GM21717 (cell line): ENCODE data around the gene CASZ1.

ENCODE experiments used
- ATAC-seq: cut with Tn5 transposase; IDR thresholded peaks from one replicate; pipeline ENCODE4 v1.9.1; 2021; ENCODE audit warnings: mild to moderate bottlenecking, moderate library complexity; ENCODE audit not compliant: unreplicated experiment

CASZ1 gene

DNA sequence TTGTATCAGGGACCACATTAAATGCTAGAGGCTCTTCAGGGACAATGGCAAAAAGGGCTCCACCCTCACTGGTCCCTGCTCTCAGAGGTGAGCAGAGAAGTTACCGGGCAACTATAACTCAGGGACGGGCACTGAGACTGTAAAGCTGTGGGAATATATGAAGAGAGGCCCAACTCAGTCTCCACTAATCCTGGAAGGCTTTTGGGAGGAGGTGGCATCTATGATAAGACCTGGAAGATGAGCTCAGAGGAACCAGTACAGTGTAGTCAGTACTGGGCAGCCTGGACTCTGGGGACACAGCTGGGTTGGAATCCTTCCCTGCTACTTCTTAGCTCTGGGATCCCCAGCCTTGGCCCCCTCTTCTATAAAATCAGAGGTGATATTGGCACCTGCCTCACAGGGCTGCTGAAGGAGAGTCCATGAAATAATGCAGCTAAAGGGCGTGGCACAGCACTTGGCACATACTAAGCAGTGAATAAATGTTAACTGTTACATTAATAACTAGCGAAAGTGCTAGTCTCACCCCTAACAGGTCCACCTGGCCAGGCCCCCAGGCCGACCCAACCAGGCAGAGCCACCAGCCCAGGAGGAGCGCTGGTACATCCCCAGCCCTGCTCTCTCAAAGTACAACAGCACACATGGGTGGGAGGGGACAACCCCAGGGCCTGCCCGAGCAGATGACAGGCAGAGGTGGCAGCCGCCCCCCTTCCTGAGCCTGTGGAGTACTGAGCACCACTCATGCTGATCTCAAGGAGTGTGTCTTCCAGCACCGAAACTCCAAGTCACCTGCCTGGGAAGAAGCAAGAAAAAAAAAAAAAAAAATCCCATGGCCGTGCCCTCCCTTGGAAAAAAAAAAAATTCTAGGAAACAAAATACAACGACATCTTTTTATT, 62.7 kb downstream of the CASZ1 start:
- ATAC-seq, result peak; percentile 48

DNA sequence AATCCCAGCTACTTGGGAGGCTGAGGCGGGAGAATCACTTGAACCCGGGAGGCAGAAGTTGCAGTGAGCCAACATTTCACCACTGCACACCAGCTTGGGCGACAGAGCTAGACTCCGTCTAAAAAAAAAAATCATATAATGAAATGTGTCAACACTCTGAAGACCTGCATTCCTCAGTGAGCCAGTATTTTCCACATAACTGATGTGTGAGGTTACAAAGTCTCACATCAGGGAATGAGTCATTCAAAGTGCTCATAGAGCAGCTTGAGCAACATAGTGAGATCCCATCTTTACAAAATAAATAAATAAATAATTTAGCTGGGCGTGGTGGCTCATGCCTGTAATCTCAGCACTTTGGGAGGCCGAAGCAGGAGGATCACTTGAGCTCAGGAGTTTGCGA, 65.5 kb downstream of the CASZ1 start:
- no peak for ATAC-seq

DNA sequence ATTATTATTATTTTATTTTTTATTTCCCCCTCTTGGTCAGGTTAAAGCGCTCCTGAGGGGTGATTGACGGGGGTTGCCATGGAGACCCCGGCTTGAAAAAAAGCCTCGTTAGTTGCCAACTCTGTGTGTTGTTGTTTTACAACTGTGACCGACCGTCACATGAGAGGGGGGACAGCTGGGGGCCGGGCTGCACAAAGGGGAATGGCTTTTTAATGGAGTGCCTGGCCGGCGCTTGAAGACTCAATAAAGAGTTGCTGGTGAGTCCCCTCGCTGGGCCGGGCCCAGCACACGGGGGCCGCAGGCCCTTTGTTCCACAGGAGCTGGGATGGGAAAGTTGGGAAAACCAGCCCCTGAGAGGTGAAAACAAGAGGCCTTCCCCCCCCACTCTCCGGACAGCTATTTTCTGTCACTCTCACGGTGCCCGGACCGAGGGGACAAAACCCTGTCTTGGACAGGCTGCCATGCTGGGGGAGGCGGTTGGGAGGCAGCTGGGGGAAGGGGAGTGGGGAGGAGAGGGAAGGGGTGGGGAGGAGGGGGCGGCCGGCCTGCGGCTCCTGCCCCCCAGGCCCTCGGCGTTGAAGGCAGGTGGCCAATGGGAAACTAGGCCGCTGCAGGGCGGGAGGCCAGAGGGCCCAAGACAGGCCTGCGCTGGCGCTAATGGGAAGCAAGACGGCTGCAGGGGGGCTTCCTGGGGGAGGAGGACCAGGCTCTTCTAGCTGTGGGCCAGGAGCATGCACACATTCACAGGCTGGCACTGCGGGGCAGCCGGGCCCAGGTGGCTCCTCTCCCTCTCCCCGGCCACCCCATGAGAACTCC, 67.6 kb downstream of the CASZ1 start:
- ATAC-seq, result no peak

DNA sequence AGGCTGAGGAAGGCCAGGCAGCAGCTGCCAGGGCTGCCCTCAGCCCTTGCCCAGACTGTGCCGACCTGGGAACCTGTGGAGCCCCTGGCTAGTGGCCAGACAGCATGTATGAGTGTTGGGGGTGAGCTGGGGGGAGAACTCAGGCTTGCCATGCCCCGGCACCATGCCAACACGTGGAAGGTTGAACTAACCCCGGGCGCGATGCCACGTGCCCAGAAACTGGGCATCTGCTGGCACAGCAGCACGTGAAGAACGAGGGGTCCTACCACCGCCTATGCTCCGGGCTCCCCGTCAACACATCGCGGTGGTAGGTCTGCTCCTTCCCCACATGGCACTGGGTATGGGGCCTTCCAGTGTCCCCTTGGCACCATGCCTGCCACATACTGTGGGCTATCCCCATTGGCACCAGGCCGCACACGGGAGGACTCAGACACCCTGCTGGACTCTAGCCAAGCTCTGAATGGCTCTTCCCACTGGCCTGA, 68.7 kb downstream of the CASZ1 start:
- no peak for ATAC-seq

DNA sequence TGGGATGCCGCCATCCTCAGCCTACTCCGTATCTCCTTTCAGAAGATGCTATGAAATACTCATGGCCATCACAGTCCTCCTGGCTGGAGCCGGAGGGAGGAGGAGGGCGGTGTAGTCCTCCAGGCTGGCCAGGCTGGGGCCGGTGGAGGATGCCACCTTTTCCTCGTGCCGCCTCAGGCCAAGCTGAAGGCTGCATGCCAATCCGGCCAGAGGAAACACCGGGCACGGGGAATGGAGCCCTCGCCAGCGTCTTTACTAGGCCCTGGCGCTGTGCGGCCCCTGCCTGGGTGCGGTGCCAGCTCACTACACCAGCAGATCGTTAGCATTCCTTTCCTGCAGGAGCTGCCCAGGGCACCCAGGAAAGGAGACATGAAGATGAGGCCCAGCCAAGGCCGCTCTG, 70.1 kb downstream of the CASZ1 start:
- no peak for ATAC-seq

DNA sequence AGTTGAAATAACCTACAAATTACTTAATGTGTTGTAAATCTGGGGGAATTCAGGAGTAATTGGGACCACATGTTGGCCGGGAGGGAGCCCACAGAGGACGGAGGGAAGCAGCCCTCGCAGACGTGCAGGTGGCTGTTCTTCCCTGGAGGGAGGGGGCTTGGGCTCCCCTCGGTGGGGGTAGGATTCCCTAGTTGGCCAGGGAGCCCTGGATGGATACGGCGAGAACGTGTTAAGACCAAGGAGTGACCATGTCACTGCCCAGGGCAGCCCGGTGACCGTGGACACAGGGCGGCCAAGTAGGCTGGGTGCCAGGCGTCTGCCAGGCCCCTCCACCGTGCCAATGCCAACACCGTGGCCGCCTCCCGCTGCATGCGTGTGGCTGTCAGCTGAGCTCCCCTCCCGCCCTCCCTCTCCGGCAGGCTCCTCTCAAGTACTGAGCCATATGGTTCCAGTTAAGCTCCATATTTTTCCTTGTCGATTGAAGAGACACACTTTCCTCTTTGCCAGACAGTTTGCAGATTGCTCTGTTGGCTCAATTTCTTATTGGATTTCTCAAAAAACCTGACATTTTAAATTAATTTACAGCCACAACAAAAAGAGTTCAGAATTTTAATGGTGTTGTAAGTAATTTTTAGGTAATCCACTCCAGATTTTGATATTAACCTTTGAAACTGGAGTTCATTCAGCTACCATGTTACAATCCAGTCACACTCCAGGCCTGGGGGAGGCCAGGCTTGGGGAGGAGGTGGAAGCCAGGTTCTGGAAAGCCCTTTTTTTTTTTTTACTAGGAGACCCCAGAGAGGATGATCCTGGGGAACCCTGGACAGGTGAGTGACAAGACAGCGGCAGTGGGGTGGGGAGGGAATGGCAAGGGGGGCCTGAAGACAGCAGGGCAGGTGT, 71.2 kb downstream of the CASZ1 start:
- no peak for ATAC-seq

DNA sequence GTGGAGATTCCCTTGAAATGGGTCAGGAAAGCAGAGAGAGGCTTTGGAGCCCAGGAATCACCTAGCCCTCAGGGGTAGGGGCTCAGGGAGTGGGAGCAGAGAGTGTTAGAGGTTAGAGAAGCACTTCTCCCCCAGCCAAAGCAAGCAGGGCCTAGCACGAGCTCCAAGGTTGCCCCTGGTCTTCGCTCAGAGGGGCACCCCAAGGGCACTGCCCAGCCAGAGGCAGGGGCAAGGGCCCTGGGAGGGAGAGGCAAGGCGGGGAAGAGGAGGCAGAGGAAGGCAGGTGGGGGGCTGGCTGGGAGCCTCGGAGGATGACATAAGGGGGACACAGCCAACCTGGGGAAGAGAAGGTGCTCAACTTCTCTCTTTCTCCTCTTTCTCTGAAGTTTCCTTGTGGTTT, 71.9 kb downstream of the CASZ1 start:
- ATAC-seq, result no peak

DNA sequence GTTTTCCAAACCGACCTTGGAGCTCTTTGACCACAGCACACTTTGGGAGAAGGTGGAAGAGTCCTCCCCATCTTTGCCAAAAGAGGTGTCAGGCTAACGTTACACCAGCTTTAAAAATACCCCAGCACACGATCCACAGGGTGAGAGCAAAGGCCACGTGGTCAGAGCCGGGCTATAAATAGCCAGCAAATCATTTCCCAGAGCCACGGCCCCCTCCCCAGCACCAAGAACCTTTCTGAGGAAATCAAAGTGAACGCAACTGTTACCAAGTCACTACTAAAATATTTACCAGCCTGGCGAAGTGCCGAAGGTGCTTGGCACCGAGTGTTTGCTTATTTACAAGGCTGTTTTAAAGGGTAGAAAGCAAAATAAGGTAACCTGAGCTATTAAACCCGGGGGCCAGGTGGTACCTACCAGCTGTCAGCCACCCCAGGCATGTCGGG, 72.4 kb downstream of the CASZ1 start:
- no peak for ATAC-seq

DNA sequence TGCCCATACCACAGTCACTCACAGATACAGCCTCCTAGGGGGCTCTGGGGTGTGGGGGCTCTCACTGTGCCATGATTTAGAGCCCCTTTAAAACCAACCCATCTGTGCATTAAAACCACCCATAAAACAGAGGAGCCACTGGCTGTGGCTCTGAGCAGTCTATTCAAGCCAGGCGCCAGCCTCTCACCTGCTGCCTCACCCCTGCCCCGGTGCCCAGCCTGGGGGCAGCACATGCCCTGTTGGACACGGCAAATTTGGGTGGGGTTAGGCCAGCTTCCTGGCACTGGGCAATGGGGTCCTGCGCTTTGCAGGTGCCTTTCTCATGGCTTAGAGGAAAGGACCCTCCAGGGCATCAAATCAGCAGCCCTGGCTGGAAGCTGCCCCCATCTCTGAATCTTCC, 73.1 kb downstream of the CASZ1 start:
- ATAC-seq, result no peak

DNA sequence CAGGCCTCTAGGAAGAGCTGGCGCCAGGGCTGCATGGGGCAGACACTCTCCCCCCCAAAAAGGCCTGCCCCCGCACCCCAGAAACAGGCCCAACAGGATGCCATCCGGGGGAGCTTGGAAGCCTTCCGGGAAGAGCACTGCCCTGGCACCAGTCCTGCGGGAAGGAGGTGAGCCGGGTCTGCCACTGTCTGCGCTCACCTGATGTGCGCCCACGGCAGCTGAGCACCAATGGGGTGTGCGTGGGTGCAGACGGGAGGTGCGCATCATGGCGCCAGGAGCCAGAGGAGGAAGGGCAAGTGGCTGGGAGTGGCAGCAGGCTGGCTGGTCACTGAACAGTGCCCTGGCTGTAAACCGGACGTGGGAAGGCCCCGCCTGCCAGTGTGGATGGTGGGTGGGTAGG, 73.6 kb downstream of the CASZ1 start:
- no peak for ATAC-seq

DNA sequence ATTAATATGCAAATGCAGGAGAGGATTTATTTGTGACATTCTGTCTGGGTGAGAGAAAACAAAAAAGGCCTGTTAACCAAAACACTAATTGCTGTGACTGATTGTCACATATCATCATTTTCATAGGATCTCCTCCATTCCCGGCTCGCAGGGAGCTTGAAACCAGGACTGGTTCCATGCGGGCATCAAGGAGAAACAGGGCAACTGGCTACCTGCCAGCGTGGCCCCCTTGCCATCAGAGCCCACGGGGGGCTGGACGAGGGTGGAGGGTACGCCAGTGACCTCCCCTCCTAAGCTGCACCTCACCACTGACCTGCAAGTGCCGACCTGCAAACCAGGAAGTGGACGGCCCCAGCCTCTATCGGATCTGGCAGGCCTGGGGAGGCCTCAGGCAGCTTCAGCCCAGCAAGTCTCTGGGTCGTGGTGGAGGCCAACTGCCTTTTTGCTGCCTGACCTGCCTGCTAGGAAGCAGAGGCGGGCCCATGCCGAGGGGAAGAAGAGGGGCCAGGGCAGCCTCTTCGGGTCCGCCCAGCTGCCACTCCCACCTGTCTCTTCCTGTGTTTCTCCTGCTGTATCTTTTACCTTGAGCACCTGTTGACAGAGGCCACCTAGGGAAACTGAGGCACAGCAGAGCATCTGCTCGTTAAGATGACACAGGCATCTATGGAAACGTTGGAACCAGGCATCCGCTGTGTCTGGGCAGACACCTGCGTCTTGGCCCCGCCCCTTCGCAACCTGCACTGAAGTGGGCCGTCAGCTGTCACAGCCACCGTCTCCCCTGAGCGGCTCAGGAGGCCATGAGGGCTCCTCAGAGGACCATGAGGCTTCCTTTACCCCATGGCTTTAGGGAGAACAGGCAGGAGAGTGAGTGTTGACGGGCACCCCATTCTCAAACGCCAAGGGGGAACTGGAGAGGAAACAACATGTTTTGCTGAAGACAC, 74.8 kb downstream of the CASZ1 start:
- no peak for ATAC-seq

DNA sequence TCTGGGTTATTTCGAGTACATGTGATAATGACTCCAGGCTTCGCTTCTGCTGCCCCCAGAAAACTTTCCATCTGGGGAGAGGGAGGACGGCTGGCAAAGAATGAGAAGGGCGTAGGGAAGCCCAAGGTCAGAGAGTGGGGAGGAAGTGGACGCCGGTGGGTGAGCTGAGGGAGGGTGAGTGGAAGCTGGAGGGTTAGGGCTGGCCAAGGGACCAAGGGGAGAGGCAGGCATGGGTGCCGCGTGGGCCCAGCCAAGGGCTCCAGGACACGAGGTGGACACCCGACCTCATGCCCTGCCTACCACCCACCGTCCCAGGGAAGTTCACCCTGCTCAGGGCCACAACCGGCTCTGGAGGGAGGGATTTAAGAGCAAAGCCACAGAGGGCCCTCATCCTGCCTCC, 75.8 kb downstream of the CASZ1 start:
- no peak for ATAC-seq

DNA sequence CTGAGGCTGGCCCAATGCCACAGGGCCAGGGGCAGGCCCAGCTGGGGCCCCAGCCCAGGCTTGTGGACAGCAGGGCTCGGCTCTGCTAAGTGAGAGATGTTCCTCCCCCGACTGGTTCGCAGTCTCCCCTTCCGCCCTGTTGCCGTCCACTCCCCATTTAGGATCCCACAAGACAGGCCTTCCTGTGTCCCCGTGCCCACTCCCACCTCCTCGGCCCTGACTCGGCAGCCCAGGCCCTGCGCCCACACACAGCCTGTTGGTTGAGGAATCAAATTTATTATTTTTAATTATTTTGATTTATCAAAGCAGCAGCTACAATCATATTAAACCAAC, 78.4 kb downstream of the CASZ1 start:
- no peak for ATAC-seq

DNA sequence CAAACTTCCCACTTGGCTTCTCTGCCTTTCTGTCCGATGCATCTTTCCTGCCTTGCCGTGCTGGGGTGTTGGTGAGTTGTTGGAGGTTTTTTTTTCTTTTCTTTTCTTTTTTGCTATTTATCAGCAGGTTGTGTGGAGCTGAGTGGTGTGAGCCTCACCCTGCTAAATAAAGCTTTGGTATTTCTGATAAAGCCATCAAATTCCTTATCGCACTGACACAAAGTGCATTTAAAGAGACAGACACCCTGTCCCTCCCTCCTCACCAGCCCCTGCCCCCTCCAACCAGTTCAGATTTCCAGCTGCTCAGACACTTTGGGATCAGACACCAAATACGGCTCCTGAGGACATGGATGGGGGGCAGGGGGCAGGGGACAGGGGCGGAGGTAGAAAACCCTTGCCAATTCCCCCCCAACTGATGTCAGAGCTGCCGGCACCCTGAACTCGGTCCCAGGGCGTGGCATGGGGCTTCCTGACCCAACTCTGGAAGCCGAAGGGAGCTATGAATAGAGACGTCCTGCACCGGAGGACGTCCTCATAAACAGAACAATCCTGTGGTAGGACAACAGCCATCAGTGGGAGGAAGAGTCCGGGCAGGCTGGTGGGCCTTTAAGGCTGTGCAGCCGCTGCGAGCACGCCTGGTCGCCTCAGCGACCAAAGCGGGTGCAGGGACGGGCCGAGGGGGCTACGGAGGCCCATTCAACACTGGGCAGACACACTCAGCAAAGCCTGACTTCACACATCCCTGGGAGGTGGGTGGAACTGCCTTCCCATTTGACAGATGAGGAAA, 79.0 kb downstream of the CASZ1 start:
- ATAC-seq, result no peak

DNA sequence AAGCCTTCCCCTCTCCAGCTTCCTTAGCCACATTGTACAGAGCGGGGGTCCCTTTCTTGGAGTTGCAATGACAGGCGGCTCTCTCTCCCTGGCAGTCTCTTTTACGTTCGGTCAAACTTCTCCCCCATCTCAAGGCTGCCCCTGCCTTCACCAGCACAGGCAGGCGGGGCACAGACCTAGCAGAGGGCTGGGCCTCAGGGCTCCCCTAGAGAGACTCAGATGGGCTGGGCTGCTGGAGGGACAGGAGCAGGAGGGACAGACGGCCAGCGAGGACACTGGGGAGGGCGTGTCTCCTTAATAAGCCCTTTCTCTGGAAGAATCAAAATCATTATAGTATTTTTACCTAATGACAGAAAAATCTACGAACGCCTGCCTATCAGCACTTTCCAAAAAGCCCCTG, 79.6 kb downstream of the CASZ1 start:
- ATAC-seq, result no peak

DNA sequence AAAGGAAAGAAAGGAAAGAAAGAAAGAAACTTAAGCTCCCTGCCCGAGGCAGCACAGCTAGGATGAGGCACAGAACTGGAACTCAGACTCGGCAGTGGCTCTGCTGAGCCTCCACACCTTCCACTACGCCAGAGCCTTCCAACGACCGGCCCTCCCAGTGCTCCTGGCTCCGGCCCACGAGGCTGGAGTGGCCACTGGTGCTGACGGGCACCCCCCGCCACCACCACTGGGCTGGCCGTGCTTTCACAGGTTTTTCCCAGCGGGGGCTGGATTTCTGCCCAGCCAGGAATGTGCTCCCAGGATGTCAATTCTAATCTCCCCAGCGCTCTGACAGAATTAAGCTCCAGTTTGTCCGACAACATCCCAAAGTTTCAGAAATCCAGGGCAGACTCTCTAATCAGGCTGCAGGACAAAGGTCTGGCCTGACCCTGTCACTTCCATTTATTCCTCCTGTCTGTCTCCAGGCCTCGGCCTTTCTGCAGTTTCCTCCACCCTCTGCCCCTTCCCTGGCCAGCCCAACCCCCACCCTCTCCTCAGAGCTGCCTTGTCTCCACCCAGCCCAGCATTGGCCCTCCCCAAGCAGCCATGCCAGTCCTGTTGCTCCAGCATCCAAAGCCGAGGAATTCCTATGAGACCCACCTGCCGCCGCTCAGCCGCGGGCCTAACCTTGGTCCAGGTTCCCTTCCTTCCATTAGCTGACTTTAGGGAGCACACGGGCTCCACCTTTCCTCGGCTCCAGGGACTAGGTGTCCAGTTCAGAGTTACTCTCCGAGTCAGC, 81.9 kb downstream of the CASZ1 start:
- no peak for ATAC-seq

DNA sequence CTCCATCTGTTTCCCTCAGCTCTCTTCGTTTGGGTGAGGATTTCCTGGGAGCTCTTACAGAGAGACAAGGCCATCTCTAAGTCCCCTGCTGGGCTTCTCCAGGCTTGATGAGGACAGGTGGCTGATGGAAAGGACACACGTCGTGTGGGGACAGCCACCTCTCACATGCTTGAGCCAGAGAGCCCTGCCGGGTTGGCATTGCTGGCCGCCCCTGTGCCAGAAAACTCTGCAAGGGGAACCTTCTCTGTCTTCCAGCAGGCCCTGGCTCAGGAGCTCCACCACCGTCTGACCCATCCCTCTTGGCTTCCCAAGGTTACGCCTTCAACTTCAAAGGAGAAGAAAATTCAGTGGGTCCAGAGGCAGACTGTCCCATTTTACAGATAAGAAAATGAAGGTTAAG, 82.8 kb downstream of the CASZ1 start:
- ATAC-seq, result no peak

DNA sequence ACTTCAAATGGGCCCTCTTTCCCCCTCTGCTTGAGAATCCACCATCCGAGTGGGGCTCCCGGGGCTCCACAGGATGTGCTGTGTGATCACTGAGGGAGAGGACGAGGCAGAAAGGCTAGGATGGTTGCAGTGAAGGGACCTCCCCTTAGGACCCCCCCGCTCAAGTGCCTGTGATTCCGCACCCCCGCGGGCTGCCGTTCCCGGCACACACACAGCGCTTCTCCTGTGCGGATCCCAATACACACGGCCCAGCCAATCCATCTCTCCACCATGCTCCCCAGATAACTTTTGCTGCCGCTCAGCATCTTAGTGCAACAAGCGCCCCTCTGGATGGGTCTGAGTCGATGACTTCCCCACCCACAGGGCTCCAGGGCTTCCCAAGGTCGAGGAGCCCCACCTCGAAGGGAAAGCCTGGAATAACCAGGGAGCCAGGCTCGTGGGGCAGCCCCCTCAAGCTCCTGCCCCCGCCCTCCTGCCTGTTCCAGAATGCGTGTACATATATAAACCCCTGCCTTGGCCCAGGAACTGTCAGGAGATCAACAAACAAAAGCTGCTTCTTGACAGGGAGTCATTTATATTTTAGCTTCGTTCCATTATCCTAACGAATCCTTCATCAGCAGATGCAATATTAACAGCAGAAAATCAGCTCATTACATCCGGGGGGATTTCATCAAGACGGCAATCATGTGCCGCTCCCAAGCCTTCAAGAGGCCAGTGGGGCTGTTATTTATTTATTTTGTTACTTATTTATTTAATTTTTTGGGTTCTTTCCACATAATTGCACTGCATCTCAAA, 83.7 kb downstream of the CASZ1 start:
- no peak for ATAC-seq
